Endothelial cell of umbilical vein (primary cell): ENCODE results near the gene SMARCC2. TPM values are rescaled to one million over a fixed set of nuclear protein-coding genes. Genes with fewer than 3 reads are reported as not detected.

ENCODE experiments used
- BruUV-seq: library from RNA; stranded (reverse); fragments of 400-500 nt; replicated peaks from 2 replicates; lab custom pipeline; 2021; lab: Mats Ljungman, UMichigan
- CTCF ChIA-PET: fragments of 300-600, 350-600 bp; sonication (Branson Sonifier 250); formaldehyde crosslinking; loops from one replicate; lab custom pipeline; 2021; ENCODE audit warnings: antibody characterized with exemption, inconsistent platforms; lab: Charles Lee
- POLR2A ChIA-PET: fragments of 300-600, 350-600 bp; sonication (Branson Sonifier 250); formaldehyde crosslinking; loops from one replicate; lab custom pipeline; 2021; ENCODE audit warnings: antibody characterized with exemption, inconsistent platforms; lab: Charles Lee
- DNase-seq: peaks from one replicate; pipeline ENCODE4 v3.0.0-alpha.2; 2011; ENCODE audit warnings: low read depth, low spot score
- FAIRE-seq: peaks from 2 replicates; lab custom pipeline; 2011; peaks lifted over from hg19 to GRCh38; lab: Jason Lieb, UNC
- H2AFZ ChIP-seq: 2 replicates; pipeline ENCODE4 v1.6.0; 2012; ENCODE audit warnings: low read depth, low read length, control low read depth, inconsistent platforms
- H3K27ac ChIP-seq: 2 replicates; pipeline ENCODE4 v1.5.1; 2011; ENCODE audit warnings: low read depth, mild to moderate bottlenecking, control low read depth, low read length, moderate library complexity; ENCODE audit not compliant: insufficient read depth
- H3K27me3 ChIP-seq, 2 experiments: 2 replicates each; pipeline versions ENCODE4 v1.6.0 to v1.6.1; 2011; ENCODE audit warnings: low read length in 2 of 2, mixed read lengths in 1 of 2; ENCODE audit not compliant: control insufficient read depth in 2 of 2, insufficient read depth in 2 of 2
- H3K36me3 ChIP-seq, 2 experiments: 2 replicates in 1 of 2; 3 replicates in 1 of 2; pipeline ENCODE4 v1.5.1; 2011; ENCODE audit warnings: low read length in 2 of 2, mild to moderate bottlenecking in 1 of 2, moderate library complexity in 1 of 2; ENCODE audit not compliant: control insufficient read depth in 2 of 2, insufficient read depth in 2 of 2; ENCODE audit errors: extremely low read depth in 1 of 2
- H3K4me1 ChIP-seq: 3 replicates; pipeline ENCODE4 v1.5.1; 2011; ENCODE audit warnings: mild to moderate bottlenecking, low read length; ENCODE audit not compliant: control insufficient read depth, insufficient read depth; ENCODE audit errors: extremely low read depth
- H3K4me2 ChIP-seq: 2 replicates; pipeline ENCODE4 v1.6.1; 2011; ENCODE audit warnings: low read length, control low read depth, mixed read lengths; ENCODE audit not compliant: insufficient read depth
- H3K4me3 ChIP-seq, 3 experiments: fragments of 200-600 bp in 1 of 3; sonication (generic), shearing (Covaris generic) in 1 of 3; replicated peaks in 1 of 3; 2 replicates each; pipeline ENCODE4 v1.5.1; 2011 to 2016; ENCODE audit warnings: control low read depth in 3 of 3, low read length in 3 of 3, mild to moderate bottlenecking in 2 of 3, inconsistent platforms in 1 of 3, low read depth in 1 of 3, moderate library complexity in 1 of 3; ENCODE audit not compliant: insufficient read depth in 1 of 3
- H3K79me2 ChIP-seq: 2 replicates; pipeline ENCODE4 v1.6.0; 2012; ENCODE audit warnings: low read length, inconsistent platforms; ENCODE audit not compliant: control insufficient read depth, insufficient read depth
- H3K9ac ChIP-seq: replicated peaks from 2 replicates; pipeline ENCODE3; 2011; ENCODE audit warnings: low read length, control low read depth; ENCODE audit not compliant: insufficient read depth; ENCODE audit errors: extremely low read depth
- H3K9me1 ChIP-seq: replicated peaks from 3 replicates; pipeline ENCODE4 v1.6.0; 2011; ENCODE audit warnings: mild to moderate bottlenecking, low read length; ENCODE audit not compliant: control insufficient read depth, insufficient read depth; ENCODE audit errors: extremely low read depth
- H3K9me3 ChIP-seq: replicated peaks from 2 replicates; pipeline ENCODE4 v1.5.1; 2012; ENCODE audit warnings: low read length, inconsistent platforms; ENCODE audit not compliant: control insufficient read depth, insufficient read depth
- H4K20me1 ChIP-seq: replicated peaks from 2 replicates; pipeline ENCODE3; 2011; ENCODE audit warnings: mild to moderate bottlenecking, low read length; ENCODE audit not compliant: control insufficient read depth, insufficient read depth; ENCODE audit errors: extremely low read depth
- CTCF ChIP-seq, 2 donors: IDR thresholded peaks; 1 replicate in 1 of 2; 2 replicates in 1 of 2; pipeline ENCODE4 v1.5.1; 2011; ENCODE audit warnings: low read length in 2 of 2, mild to moderate bottlenecking in 2 of 2, moderate library complexity in 2 of 2, control low read depth in 1 of 2, inconsistent platforms in 1 of 2, low read depth in 1 of 2; ENCODE audit not compliant: insufficient read depth in 1 of 2; ENCODE audit errors: extremely low read depth in 1 of 2
- EZH2 ChIP-seq: IDR thresholded peaks from 2 replicates; pipeline ENCODE4 v1.6.1; 2012; ENCODE audit warnings: borderline replicate concordance, low read depth, mild to moderate bottlenecking, moderate library complexity, low read length, inconsistent platforms; ENCODE audit not compliant: severe bottlenecking
- FOS ChIP-seq: IDR thresholded peaks from 2 replicates; pipeline ENCODE4 v1.6.1; 2011; ENCODE audit warnings: mild to moderate bottlenecking, low read length, moderate library complexity, borderline replicate concordance; ENCODE audit not compliant: insufficient read depth
- GATA2 ChIP-seq: IDR thresholded peaks from 2 replicates; pipeline ENCODE4 v1.7.0; 2011; ENCODE audit warnings: low read depth, mild to moderate bottlenecking, moderate library complexity, mixed read lengths, low read length; ENCODE audit not compliant: insufficient read length, insufficient read depth
- JUN ChIP-seq: IDR thresholded peaks from 2 replicates; pipeline ENCODE4 v1.6.1; 2011; ENCODE audit warnings: borderline replicate concordance, low read depth; ENCODE audit not compliant: insufficient read length, insufficient read depth
- MAX ChIP-seq: IDR thresholded peaks from 2 replicates; pipeline ENCODE4 v1.6.1; 2011; ENCODE audit not compliant: insufficient read depth, insufficient read length
- MYC ChIP-seq: IDR thresholded peaks from one replicate; pipeline ENCODE4 v1.6.1; 2011; ENCODE audit warnings: mild to moderate bottlenecking, low read depth, low read length
- POLR2A ChIP-seq: IDR thresholded peaks from 2 replicates; pipeline ENCODE4 v1.6.1; 2012; ENCODE audit warnings: low read depth, mild to moderate bottlenecking, control low read depth, low read length
- POLR2AphosphoS5 ChIP-seq: IDR thresholded peaks from 2 replicates; pipeline ENCODE4 v1.6.1; 2012; ENCODE audit warnings: low read depth, mild to moderate bottlenecking, control low read depth, low read length, moderate library complexity; ENCODE audit not compliant: insufficient read depth
- dilution Hi-C: fragments of 300-500 bp; cut with MboI; formaldehyde crosslinking; loops from one replicate; pipeline ENCODE4 v1.15.0; 2019; ENCODE audit warnings: low sequenced_read_pairs; ENCODE audit not compliant: extremely low pct_ligation_motif_present
- intact Hi-C: fragments of 100-400 bp; cut with micrococcal nuclease; formaldehyde crosslinking; loops from one replicate; pipeline ENCODE4 v1.10.0; 2022
- polyA plus RNA-seq, 4 experiments: library from polyadenylated mRNA; depleted of rRNA in 3 of 4; stranded (reverse) in 3 of 4; unstranded in 1 of 4; fragments of >200 nt; gene quantifications; 2 replicates each; pipeline versions ENCODE4 v1.2.1 to v1.2.3, GENCODE V29; 2011 to 2012; ENCODE audit warnings: missing spikeins in 1 of 4
- total RNA-seq: library from RNA; stranded (reverse); gene quantifications from 2 replicates; pipeline ENCODE4 v1.2.3, GENCODE V29; 2021

Gene SMARCC2
- total and polyA plus RNA-seq, 2 donors (not counting 3 experiments of a cell fraction or from before 2014, with no cell fraction given): 51.9 to 121 TPM

GRCh38 chr12:56137853-56138571 is 51.3 kb downstream of the SMARCC2 start:
- no peaks in the 10 kb centered on the region for H3K9me3 ChIP-seq
- H2AFZ ChIP-seq: no peak overlapping the region
- no peaks in the 10 kb centered on the region for H3K9me1 ChIP-seq
- H3K27me3 ChIP-seq: no peaks in the 10 kb centered on the region
- POLR2A ChIA-PET: interaction anchor here (0.6 kb wide), 1 partner anchor 25 kb away, joined by 3 read pairs; no protein-coding TSS in a partner anchor
- no peak overlapping the region for H3K4me2 ChIP-seq
- no peak overlapping the region for H3K9ac ChIP-seq
- no peak overlapping the region for H3K4me3 ChIP-seq
- peaks cover 5% of the 10 kb centered on the region for H3K4me1 ChIP-seq
- H3K36me3 ChIP-seq: peaks cover 23 to 50% of the 10 kb centered on the region in 2 experiments
- intact Hi-C loops (no loop called here), dilution Hi-C loops (no loop called here)
- H3K27ac ChIP-seq: no peak overlapping the region
- DNase-seq: no peak
- H4K20me1 ChIP-seq: no peaks in the 10 kb centered on the region
- no peak for FAIRE-seq
- H3K79me2 ChIP-seq: no peaks in the 10 kb centered on the region
- BruUV-seq: no TSS peak
- TF ChIP-seq MYC: no peak
- TF ChIP-seq MAX: no peak
- no peak for TF ChIP-seq POLR2AphosphoS5
- no peak for TF ChIP-seq JUN
- TF ChIP-seq POLR2A: no peak
- TF ChIP-seq EZH2: no peak
- TF ChIP-seq FOS: no peak
- no peak for TF ChIP-seq GATA2
- no peak for TF ChIP-seq CTCF (IDR thresholded peaks at IDR 0.05; ENCODE audit: extremely low read depth in 1 of 2, insufficient read depth in 1 of 2, low read depth in 1 of 2, low read length in 2 of 2)
- CTCF ChIA-PET: interaction anchor here (0.8 kb wide), 1 partner anchor 10 kb away, joined by 3 read pairs; the partner anchor contains the start of gene ESYT1
